Measurements from ENCODE around the gene CARD18. TPM values are rescaled to one million over a fixed set of nuclear protein-coding genes. Genes with fewer than 3 reads are reported as not detected.

Gene CARD18
- total and polyA plus RNA-seq, 2 donors (not counting 1 experiment from before 2014, with no cell fraction given) = not detected

- no peak overlapping the region for H3K27ac ChIP-seq (ENCODE audit: low read length in 2 of 2)
- Mint-ChIP-seq H3K4me3 (no peak overlapping the region), H3K27ac (no peak overlapping the region), H3K27me3 (peaks cover 3% of the 10 kb centered on the region), H3K9me3 (ENCODE audit: insufficient read depth) (no peaks in the 10 kb centered on the region), H3K4me1 (no peaks in the 10 kb centered on the region)
- H3K4me2 ChIP-seq (replicated peaks; ENCODE audit: low read depth, low read length, poor library complexity, severe bottlenecking) = no peak overlapping the region
- no peaks in the 10 kb centered on the region for H3K27me3 ChIP-seq (replicated peaks in 1 of 4; ENCODE audit: control extremely low read depth in 1 of 4, control insufficient read depth in 3 of 4, insufficient read depth in 4 of 4, low read length in 3 of 4)
- no peak for DNase-seq
- no peaks in the 10 kb centered on the region for H3K79me2 ChIP-seq (ENCODE audit: control insufficient read depth, insufficient read depth, low read length)
- no peak overlapping the region for H3K9ac ChIP-seq (ENCODE audit: low read length)
- H3K4me3 ChIP-seq (ENCODE audit: control extremely low read depth in 1 of 5, extremely low read depth in 1 of 5, insufficient read depth in 1 of 5, low read depth in 2 of 5, low read length in 4 of 5) = no peak overlapping the region
- no peak overlapping the region for H2AFZ ChIP-seq (ENCODE audit: insufficient read depth, low read depth, low read length, poor library complexity, severe bottlenecking)
- TF ChIP-seq CTCF (IDR thresholded peaks at IDR 0.05) = no peak
- TF ChIP-seq EZH2 (IDR thresholded peaks at IDR 0.05; ENCODE audit: borderline replicate concordance, insufficient read depth, low read depth, low read length, poor library complexity, severe bottlenecking) = no peak
- no peaks in the 10 kb centered on the region for H3K9me3 ChIP-seq (ENCODE audit: control extremely low read depth in 1 of 3, control insufficient read depth in 2 of 3, insufficient read depth in 1 of 3, low read length in 2 of 3)
- POLR2A ChIA-PET = no interaction called here
- ATAC-seq (ENCODE audit: low read depth) = no peak
- H3K36me3 ChIP-seq (replicated peaks in 1 of 2; ENCODE audit: control extremely low read depth in 1 of 2, control insufficient read depth in 1 of 2, extremely low read depth in 1 of 2, insufficient read depth in 2 of 2, low read length in 1 of 2) = no peaks in the 10 kb centered on the region
- CTCF ChIA-PET = no interaction called here
- no peaks in the 10 kb centered on the region for H4K20me1 ChIP-seq (ENCODE audit: control insufficient read depth, insufficient read depth, low read length, poor library complexity, severe bottlenecking)
- H3K4me1 ChIP-seq (ENCODE audit: control insufficient read depth in 2 of 2, insufficient read depth in 2 of 2, low read length in 2 of 2) = no peaks in the 10 kb centered on the region
- intact Hi-C loops (cut with micrococcal nuclease) = no loop called here
Measured at GRCh38 chr11:105149477-105149876, 9.9 kb upstream of the CARD18 start.

- POLR2A ChIA-PET = no interaction called here
- ATAC-seq (ENCODE audit: low read depth) (no peak), DNase-seq (no peak)
- H3K4me3 ChIP-seq (ENCODE audit: control extremely low read depth in 1 of 5, extremely low read depth in 1 of 5, insufficient read depth in 1 of 5, low read depth in 2 of 5, low read length in 4 of 5) = no peak overlapping the region
- no peaks in the 10 kb centered on the region for H3K79me2 ChIP-seq (ENCODE audit: control insufficient read depth, insufficient read depth, low read length)
- H3K4me3 Mint-ChIP-seq = no peak overlapping the region
- H3K27me3 Mint-ChIP-seq = no peaks in the 10 kb centered on the region
- no peak overlapping the region for H3K4me2 ChIP-seq (replicated peaks; ENCODE audit: low read depth, low read length, poor library complexity, severe bottlenecking)
- TF ChIP-seq CTCF (IDR thresholded peaks at IDR 0.05) (no peak), EZH2 (IDR thresholded peaks at IDR 0.05; ENCODE audit: borderline replicate concordance, insufficient read depth, low read depth, low read length, poor library complexity, severe bottlenecking) (no peak)
- H2AFZ ChIP-seq (ENCODE audit: insufficient read depth, low read depth, low read length, poor library complexity, severe bottlenecking) = no peak overlapping the region
- H3K9me3 ChIP-seq (ENCODE audit: control extremely low read depth in 1 of 3, control insufficient read depth in 2 of 3, insufficient read depth in 1 of 3, low read length in 2 of 3) = no peaks in the 10 kb centered on the region
- 90% methylated on average over 2 of the region's 5 CpGs for WGBS (ENCODE audit: insufficient coverage)
- H3K9ac ChIP-seq (ENCODE audit: low read length) = no peak overlapping the region
- no peak overlapping the region for H3K27ac ChIP-seq (ENCODE audit: low read length in 2 of 2)
- intact Hi-C loops (cut with micrococcal nuclease) = no loop called here
- no peaks in the 10 kb centered on the region for H3K27me3 ChIP-seq (replicated peaks in 1 of 4; ENCODE audit: control extremely low read depth in 1 of 4, control insufficient read depth in 3 of 4, insufficient read depth in 4 of 4, low read length in 3 of 4)
- CTCF ChIA-PET = no interaction called here
- H3K27ac Mint-ChIP-seq = no peak overlapping the region
- no peaks in the 10 kb centered on the region for H4K20me1 ChIP-seq (ENCODE audit: control insufficient read depth, insufficient read depth, low read length, poor library complexity, severe bottlenecking)
- no peaks in the 10 kb centered on the region for H3K9me3 Mint-ChIP-seq (ENCODE audit: insufficient read depth)
- no peaks in the 10 kb centered on the region for H3K4me1 Mint-ChIP-seq
- no peaks in the 10 kb centered on the region for H3K4me1 ChIP-seq (ENCODE audit: control insufficient read depth in 2 of 2, insufficient read depth in 2 of 2, low read length in 2 of 2)
- no peaks in the 10 kb centered on the region for H3K36me3 ChIP-seq (replicated peaks in 1 of 2; ENCODE audit: control extremely low read depth in 1 of 2, control insufficient read depth in 1 of 2, extremely low read depth in 1 of 2, insufficient read depth in 2 of 2, low read length in 1 of 2)
Measured at GRCh38 chr11:105148241-105148640, 8.7 kb upstream of the CARD18 start.
